ENCODE results near the gene TNS1.

Gene TNS1

DNA sequence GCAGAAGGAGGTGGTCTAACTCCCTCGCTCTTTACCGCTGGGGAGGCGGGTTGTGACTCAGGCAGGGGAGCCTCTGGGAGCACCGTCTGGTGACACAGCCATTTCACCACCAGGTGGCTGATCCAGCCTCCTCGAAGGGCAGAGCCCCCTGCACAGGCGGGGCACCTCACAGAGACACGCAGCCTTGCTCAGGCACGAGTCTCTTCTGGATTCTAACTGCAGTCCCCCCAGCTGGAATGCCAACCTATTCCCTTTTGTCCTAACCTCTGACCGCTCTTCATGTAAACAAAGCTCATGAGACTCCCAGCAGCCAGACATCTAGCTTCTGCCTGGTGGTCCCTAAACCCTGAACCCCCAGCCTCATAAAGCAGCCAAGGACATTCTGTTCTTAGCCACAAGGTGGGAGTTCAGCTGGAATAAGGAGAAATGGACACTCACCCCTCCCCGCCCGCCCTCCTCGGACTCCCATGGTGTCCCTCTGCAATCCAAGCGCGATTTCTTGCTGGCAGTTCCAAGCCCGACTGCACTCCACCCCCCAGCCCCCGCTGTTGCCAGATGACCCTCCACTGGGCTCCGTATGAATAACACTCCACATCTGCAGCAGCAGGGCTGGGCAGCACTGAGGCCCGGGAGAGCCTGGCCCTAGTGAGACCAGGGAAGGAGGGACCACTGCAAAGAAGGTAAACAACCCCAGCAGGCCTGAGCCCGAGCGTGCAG lies 84.3 kb downstream of the TNS1 start:
- H3K27ac ChIP-seq (ENCODE audit: low read length): peak overlapping the region; percentile 80
- H3K27me3 ChIP-seq (ENCODE audit: low read depth, low read length): no peaks in the 10 kb centered on the region
- H3K4me1 ChIP-seq (ENCODE audit: control insufficient read depth in 1 of 2, insufficient read depth in 2 of 2, low read length in 2 of 2): peaks cover 27 to 96% of the 10 kb centered on the region in 2 donors
- H3K36me3 ChIP-seq (ENCODE audit: control insufficient read depth in 1 of 2, insufficient read depth in 2 of 2, low read length in 2 of 2): peaks cover 15 to 16% of the 10 kb centered on the region in 2 donors
- H3K9me3 ChIP-seq (ENCODE audit: control insufficient read depth in 1 of 2, low read length in 2 of 2): no peaks in the 10 kb centered on the region
- H3K4me3 ChIP-seq (ENCODE audit: low read depth in 1 of 2, low read length in 2 of 2): no peak overlapping the region

DNA sequence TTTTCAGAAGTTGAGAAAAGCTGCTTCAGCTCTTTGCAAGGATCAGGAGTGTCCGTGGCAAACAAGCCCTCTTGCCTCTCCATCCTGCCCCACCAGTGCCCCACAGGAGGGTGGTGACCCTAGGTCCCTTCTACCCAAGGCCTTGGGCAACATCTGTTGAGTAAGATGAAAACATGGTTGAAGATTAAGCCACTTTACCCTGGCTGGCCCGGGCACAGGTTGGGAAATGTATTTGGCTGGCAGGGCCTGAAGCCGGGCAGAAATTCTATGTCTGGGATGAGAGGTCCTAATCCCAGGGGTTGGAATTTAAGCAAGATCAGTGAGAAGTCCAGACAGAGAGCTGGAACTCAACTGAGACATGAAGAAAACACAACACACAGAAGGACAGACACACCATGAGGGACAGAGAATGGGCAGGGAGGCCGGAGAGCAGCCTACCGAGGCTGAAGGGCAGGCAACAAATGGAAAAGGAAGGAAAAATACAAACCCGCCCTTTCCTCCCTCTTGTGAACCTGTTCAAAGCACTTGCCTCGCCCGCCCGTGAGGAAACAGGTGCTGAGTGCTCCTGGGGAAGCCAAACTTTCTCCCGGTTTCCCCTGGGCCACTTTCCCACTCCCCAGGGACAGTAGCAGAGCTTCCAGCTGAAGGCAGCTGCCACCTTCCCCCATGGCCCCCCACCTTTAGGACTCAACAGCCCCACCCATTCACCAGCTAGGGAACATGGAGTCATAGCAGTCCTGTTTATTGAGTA lies 86.1 kb downstream of the TNS1 start:
- H3K4me3 ChIP-seq (ENCODE audit: low read depth in 1 of 2, low read length in 2 of 2): no peak overlapping the region
- H3K9me3 ChIP-seq (ENCODE audit: control insufficient read depth in 1 of 2, low read length in 2 of 2): no peaks in the 10 kb centered on the region
- peaks cover 15 to 16% of the 10 kb centered on the region in 2 donors for H3K36me3 ChIP-seq (ENCODE audit: control insufficient read depth in 1 of 2, insufficient read depth in 2 of 2, low read length in 2 of 2)
- peaks cover 29 to 96% of the 10 kb centered on the region in 2 donors for H3K4me1 ChIP-seq (ENCODE audit: control insufficient read depth in 1 of 2, insufficient read depth in 2 of 2, low read length in 2 of 2)
- H3K27ac ChIP-seq (ENCODE audit: low read length): peak overlapping the region; percentile 72
- no peaks in the 10 kb centered on the region for H3K27me3 ChIP-seq (ENCODE audit: low read depth, low read length)

DNA sequence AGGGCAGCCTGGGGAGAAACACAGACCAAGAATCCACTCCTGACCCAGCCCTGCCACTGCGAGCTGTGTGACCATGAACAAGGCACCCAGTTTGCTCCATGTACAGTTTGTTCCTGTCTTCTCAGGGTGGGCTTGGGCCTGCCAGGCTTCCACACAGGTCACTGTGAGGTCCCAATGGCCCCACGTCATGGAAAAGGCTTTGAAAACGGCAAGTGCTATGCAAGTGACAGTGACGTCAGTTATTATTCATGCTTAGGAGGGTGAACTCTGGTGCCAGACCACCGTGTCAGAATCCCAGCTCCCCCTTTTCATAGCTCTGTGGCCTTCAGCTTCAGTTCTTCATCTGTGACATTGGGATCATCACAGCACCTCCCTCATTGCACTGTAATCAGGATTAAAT lies 87.1 kb downstream of the TNS1 start:
- Histone ChIP-seq H3K4me1 (ENCODE audit: control insufficient read depth in 1 of 2, insufficient read depth in 2 of 2, low read length in 2 of 2) (peaks cover 30 to 96% of the 10 kb centered on the region in 2 donors), H3K9me3 (ENCODE audit: control insufficient read depth in 1 of 2, low read length in 2 of 2) (no peaks in the 10 kb centered on the region), H3K4me3 (ENCODE audit: low read depth in 1 of 2, low read length in 2 of 2) (no peak overlapping the region), H3K27me3 (ENCODE audit: low read depth, low read length) (no peaks in the 10 kb centered on the region), H3K27ac (ENCODE audit: low read length) (peak overlapping the region; percentile 72), H3K36me3 (ENCODE audit: control insufficient read depth in 1 of 2, insufficient read depth in 2 of 2, low read length in 2 of 2) (peaks cover 15 to 16% of the 10 kb centered on the region in 2 donors)

- Histone ChIP-seq H3K27ac (ENCODE audit: low read length) (peak overlapping the region; percentile 72), H3K4me1 (ENCODE audit: control insufficient read depth in 1 of 2, insufficient read depth in 2 of 2, low read length in 2 of 2) (peaks cover 36 to 99% of the 10 kb centered on the region in 2 donors), H3K4me3 (ENCODE audit: low read depth in 1 of 2, low read length in 2 of 2) (no peak overlapping the region), H3K9me3 (ENCODE audit: control insufficient read depth in 1 of 2, low read length in 2 of 2) (no peaks in the 10 kb centered on the region), H3K27me3 (ENCODE audit: low read depth, low read length) (no peaks in the 10 kb centered on the region), H3K36me3 (ENCODE audit: control insufficient read depth in 1 of 2, insufficient read depth in 2 of 2, low read length in 2 of 2) (peaks cover 15 to 16% of the 10 kb centered on the region in 2 donors)
Observed at GRCh38 chr2:217914878-217915277, 87.9 kb downstream of the TNS1 start.

DNA sequence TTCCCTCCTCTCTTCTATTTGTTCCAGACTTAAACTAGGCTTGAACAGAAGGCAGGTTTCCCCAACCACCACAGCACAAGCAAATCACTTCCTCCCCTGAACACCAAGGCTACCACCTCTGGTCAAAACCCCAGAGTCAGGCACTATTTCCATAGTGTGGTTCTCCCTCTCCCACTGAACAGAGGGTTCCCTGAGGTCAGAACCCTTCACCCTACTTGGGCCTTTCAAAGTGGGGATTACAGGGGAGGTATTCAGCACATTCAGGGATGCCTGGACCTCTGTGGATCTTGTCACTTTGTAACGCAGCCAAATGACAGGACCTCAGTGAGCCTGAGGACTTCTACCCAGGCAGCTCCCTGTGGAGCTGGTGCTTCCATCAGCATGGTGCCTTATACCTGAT lies 88.7 kb downstream of the TNS1 start:
- no peaks in the 10 kb centered on the region for H3K27me3 ChIP-seq (ENCODE audit: low read depth, low read length)
- H3K4me1 ChIP-seq (ENCODE audit: control insufficient read depth in 1 of 2, insufficient read depth in 2 of 2, low read length in 2 of 2): peaks cover 31 to 99% of the 10 kb centered on the region in 2 donors
- peak overlapping the region; percentile 85 for H3K27ac ChIP-seq (ENCODE audit: low read length)

GRCh38 chr2:217913436-217913835 lies 89.4 kb downstream of the TNS1 start:
- no peak overlapping the region for H3K4me3 ChIP-seq (ENCODE audit: low read depth in 1 of 2, low read length in 2 of 2)
- H3K27ac ChIP-seq (ENCODE audit: low read length): peak overlapping the region; percentile 85
- H3K4me1 ChIP-seq (ENCODE audit: control insufficient read depth in 1 of 2, insufficient read depth in 2 of 2, low read length in 2 of 2): peaks cover 28 to 98% of the 10 kb centered on the region in 2 donors

More for the DNA sequence above, 88.7 kb downstream of the TNS1 start:
- Histone ChIP-seq H3K9me3 (ENCODE audit: control insufficient read depth in 1 of 2, low read length in 2 of 2) (no peaks in the 10 kb centered on the region), H3K4me3 (ENCODE audit: low read depth in 1 of 2, low read length in 2 of 2) (no peak overlapping the region), H3K36me3 (ENCODE audit: control insufficient read depth in 1 of 2, insufficient read depth in 2 of 2, low read length in 2 of 2) (peaks cover 15 to 16% of the 10 kb centered on the region in 2 donors)

DNA sequence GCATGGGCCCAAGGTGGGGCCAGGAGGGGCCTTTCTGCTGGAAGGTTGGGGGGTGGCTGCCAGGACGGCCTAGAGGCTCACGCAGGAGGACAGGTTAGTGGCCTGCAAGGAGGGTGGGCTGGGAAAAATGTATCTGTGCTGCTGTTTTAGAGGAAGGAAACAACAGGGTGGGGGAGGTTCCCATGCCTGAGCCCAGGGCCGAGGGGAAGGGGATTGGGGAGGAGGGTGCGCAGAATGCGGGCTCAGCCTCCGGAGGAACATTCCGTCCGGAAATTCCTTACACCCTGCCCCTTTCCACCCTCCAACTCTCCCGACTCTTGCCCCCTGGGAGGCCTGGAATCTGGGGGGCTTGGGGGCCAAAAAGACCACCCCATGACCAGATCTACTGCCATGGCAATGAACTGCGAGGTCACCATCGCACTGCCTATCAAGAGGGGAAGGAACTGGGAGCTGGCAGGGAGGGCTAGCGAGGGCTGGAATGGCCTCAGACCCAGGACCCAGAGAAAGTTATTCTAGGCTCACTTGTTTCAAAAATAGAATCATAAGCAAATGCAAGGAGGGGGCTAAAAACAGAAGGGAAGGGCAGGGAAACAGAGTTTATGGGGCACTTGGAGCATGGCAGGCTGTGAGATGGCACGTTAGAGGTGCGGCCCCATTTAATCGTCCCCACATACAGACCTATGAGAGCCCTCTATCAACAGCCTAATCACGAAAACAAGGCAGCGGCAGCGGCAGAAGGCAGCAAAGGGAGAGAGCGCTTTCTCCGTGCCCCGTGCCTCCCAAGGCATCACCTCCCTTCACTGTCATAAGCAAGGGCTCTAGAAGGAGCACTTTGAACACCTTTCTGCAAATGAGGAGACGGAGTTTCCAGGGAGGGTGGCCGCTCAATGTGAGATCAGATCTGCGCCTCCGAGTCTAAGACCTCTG lies 90.4 kb downstream of the TNS1 start:
- H3K9me3 ChIP-seq (ENCODE audit: control insufficient read depth in 1 of 2, low read length in 2 of 2): no peaks in the 10 kb centered on the region
- H3K27ac ChIP-seq (ENCODE audit: low read length): peak overlapping the region; percentile 59
- peaks cover 31 to 98% of the 10 kb centered on the region in 2 donors for H3K4me1 ChIP-seq (ENCODE audit: control insufficient read depth in 1 of 2, insufficient read depth in 2 of 2, low read length in 2 of 2)
- no peaks in the 10 kb centered on the region for H3K27me3 ChIP-seq (ENCODE audit: low read depth, low read length)
- H3K4me3 ChIP-seq (ENCODE audit: low read depth in 1 of 2, low read length in 2 of 2): peak overlapping the region in 1 of 2 donors; percentile 16
- peaks cover 15 to 16% of the 10 kb centered on the region in 2 donors for H3K36me3 ChIP-seq (ENCODE audit: control insufficient read depth in 1 of 2, insufficient read depth in 2 of 2, low read length in 2 of 2)

More at GRCh38 chr2:217913436-217913835, 89.4 kb downstream of the TNS1 start:
- no peaks in the 10 kb centered on the region for H3K9me3 ChIP-seq (ENCODE audit: control insufficient read depth in 1 of 2, low read length in 2 of 2)
- H3K36me3 ChIP-seq (ENCODE audit: control insufficient read depth in 1 of 2, insufficient read depth in 2 of 2, low read length in 2 of 2): peaks cover 15 to 16% of the 10 kb centered on the region in 2 donors
- no peaks in the 10 kb centered on the region for H3K27me3 ChIP-seq (ENCODE audit: low read depth, low read length)

- peaks cover 36 to 98% of the 10 kb centered on the region in 2 donors for H3K4me1 ChIP-seq (ENCODE audit: control insufficient read depth in 1 of 2, insufficient read depth in 2 of 2, low read length in 2 of 2)
- H3K36me3 ChIP-seq (ENCODE audit: control insufficient read depth in 1 of 2, insufficient read depth in 2 of 2, low read length in 2 of 2): peaks cover 11% of the 10 kb centered on the region in 2 donors
- peak overlapping the region; percentile 59 for H3K27ac ChIP-seq (ENCODE audit: low read length)
Observed at GRCh38 chr2:217911283-217912097, 91.3 kb downstream of the TNS1 start.

DNA sequence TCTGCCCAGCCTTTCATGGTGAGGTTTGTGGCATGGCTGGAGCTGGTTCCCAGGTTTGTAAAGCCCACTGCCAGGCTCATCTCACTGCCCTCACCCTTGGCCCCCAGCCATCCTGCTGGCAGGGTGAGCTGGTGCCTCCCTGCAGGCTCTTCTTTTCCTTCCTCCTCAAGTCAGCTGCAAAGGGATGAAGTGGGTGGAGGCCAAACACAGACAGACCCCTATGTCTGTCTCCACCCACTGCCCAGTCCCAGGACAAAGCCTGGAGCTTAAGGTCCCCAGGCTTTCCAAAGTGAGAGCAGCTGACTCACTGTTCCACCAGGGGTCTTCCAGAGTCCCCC lies 92.0 kb downstream of the TNS1 start:
- peak overlapping the region in 1 of 2 donors; percentile 9 for H3K4me3 ChIP-seq (ENCODE audit: low read depth in 1 of 2, low read length in 2 of 2)
- peaks cover 40 to 98% of the 10 kb centered on the region in 2 donors for H3K4me1 ChIP-seq (ENCODE audit: control insufficient read depth in 1 of 2, insufficient read depth in 2 of 2, low read length in 2 of 2)
- H3K9me3 ChIP-seq (ENCODE audit: control insufficient read depth in 1 of 2, low read length in 2 of 2): no peaks in the 10 kb centered on the region
- peak overlapping the region; percentile 59 for H3K27ac ChIP-seq (ENCODE audit: low read length)
- H3K36me3 ChIP-seq (ENCODE audit: control insufficient read depth in 1 of 2, insufficient read depth in 2 of 2, low read length in 2 of 2): peaks cover 10 to 11% of the 10 kb centered on the region in 2 donors
- H3K27me3 ChIP-seq (ENCODE audit: low read depth, low read length): no peaks in the 10 kb centered on the region

More at GRCh38 chr2:217911283-217912097, 91.3 kb downstream of the TNS1 start:
- no peaks in the 10 kb centered on the region for H3K9me3 ChIP-seq (ENCODE audit: control insufficient read depth in 1 of 2, low read length in 2 of 2)
- H3K27me3 ChIP-seq (ENCODE audit: low read depth, low read length): no peaks in the 10 kb centered on the region
- H3K4me3 ChIP-seq (ENCODE audit: low read depth in 1 of 2, low read length in 2 of 2): peak overlapping the region; percentile 7 to 16

- H3K27ac ChIP-seq (ENCODE audit: low read length): peak overlapping the region; percentile 42
- H3K9me3 ChIP-seq (ENCODE audit: control insufficient read depth in 1 of 2, low read length in 2 of 2): no peaks in the 10 kb centered on the region
- H3K36me3 ChIP-seq (ENCODE audit: control insufficient read depth in 1 of 2, insufficient read depth in 2 of 2, low read length in 2 of 2): peaks cover 0 to 3% of the 10 kb centered on the region in 2 donors
- no peaks in the 10 kb centered on the region for H3K27me3 ChIP-seq (ENCODE audit: low read depth, low read length)
- no peak overlapping the region for H3K4me3 ChIP-seq (ENCODE audit: low read depth in 1 of 2, low read length in 2 of 2)
- H3K4me1 ChIP-seq (ENCODE audit: control insufficient read depth in 1 of 2, insufficient read depth in 2 of 2, low read length in 2 of 2): peaks cover 46 to 98% of the 10 kb centered on the region in 2 donors
Observed at GRCh38 chr2:217909156-217909820, 93.5 kb downstream of the TNS1 start.

Data from muscle layer of duodenum (tissue), 2 donors.